ENCODE measurements around the gene TEX19. TPM values are rescaled to one million over a fixed set of nuclear protein-coding genes. Genes with fewer than 3 reads are reported as not detected.

The TEX19 gene
- total and polyA plus RNA-seq, 8 donors: not detected

DNA sequence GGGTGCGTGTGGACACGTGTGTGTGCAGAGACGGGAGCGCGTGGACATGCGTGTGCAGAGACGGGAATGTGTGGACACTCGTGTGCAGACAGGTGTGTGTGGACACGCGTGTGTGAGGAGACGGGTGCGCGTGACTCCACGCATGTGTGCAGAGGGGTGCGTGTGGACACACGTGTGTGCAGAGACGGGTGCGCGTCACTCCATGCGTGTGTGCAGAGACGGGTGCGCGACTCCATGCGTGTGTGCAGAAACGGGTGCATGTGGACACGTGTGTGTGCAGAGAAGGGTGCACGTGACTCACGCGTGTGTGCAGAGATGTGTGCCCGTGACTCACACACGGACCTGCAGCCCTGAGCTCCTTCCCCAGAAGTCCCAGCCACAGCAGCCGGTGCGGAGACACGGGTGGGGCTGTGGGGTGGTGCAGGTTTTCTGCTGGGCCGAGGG, 39.4 kb upstream of the TEX19 start:
- FAIRE-seq (no peak), ATAC-seq (no peak), DNase-seq (peak in 1 of 6 donors; percentile 39)
- peaks cover 0 to 3% (median 0%) of the 10 kb centered on the region in 3 donors for H3K4me1 ChIP-seq
- TF ChIP-seq, protein P1, sequence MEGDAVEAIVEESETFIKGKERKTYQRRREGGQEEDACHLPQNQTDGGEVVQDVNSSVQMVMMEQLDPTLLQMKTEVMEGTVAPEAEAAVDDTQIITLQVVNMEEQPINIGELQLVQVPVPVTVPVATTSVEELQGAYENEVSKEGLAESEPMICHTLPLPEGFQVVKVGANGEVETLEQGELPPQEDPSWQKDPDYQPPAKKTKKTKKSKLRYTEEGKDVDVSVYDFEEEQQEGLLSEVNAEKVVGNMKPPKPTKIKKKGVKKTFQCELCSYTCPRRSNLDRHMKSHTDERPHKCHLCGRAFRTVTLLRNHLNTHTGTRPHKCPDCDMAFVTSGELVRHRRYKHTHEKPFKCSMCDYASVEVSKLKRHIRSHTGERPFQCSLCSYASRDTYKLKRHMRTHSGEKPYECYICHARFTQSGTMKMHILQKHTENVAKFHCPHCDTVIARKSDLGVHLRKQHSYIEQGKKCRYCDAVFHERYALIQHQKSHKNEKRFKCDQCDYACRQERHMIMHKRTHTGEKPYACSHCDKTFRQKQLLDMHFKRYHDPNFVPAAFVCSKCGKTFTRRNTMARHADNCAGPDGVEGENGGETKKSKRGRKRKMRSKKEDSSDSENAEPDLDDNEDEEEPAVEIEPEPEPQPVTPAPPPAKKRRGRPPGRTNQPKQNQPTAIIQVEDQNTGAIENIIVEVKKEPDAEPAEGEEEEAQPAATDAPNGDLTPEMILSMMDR (IDR thresholded peaks at IDR 0.05): no peak
- H3K27me3 ChIP-seq: no peaks in the 10 kb centered on the region
- intact Hi-C loops (cut with DNase I): loop anchor here (2.0 to 10.0 kb wide), 4 partner anchors 82 to 115 kb away; no protein-coding TSS in a partner anchor
- WGBS, 2 donors: 86 to 92% methylated on average over 35 of the region's 35 CpGs
- H3K9me3 ChIP-seq: no peaks in the 10 kb centered on the region
- no peaks in the 10 kb centered on the region for H3K36me3 ChIP-seq
- H3K27ac ChIP-seq: no peak overlapping the region
- no peak overlapping the region for H3K4me3 ChIP-seq

DNA sequence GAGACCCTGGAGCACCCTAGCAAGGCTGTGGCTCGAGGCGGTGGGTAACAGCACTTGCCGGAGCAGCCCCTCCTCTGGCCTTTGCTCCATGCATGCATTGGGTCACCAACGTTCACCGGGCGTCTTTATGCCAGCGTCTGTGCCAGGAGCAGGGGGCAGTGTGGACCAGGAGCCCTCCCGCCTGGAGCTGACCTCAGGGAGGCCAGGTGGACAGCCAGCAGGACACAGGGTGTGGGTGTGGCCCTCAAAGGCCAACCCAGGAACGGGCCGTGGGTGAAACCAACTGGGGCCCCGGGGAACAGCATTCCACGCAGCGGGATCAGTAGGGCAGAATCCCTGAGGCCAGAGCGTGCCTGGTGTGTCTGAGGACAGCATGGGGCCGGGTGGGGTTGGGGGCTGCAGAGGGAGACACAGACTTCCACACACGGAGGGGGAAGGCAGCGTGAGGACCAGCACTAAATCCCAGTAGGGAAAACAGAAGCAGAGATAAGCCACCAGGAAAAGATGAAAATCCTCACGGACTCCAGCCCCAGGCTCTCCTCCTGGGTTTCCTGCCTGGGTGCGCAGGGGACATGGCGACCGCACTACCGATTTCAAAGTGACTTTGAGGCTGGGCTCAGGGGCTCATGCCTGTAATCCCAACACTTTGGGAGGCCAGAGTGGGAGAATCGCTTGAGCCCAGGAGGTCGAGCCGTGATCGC, 38.8 kb upstream of the TEX19 start:
- Histone ChIP-seq H3K9me3 (no peaks in the 10 kb centered on the region), H3K36me3 (no peaks in the 10 kb centered on the region), H3K27ac (no peak overlapping the region), H3K4me3 (no peak overlapping the region), H3K4me1 (peaks cover 0 to 3% (median 0%) of the 10 kb centered on the region in 3 donors), H3K27me3 (no peaks in the 10 kb centered on the region)
- no peak for ATAC-seq
- no peak for FAIRE-seq
- TF ChIP-seq, protein P1 (IDR thresholded peaks at IDR 0.05): no peak
- peak in 1 of 6 donors; percentile 66 for DNase-seq
- intact Hi-C loops (cut with DNase I): loop anchor here (2.0 to 10.0 kb wide), 4 partner anchors 83 to 115 kb away; no protein-coding TSS in a partner anchor
- 60 to 77% methylated on average over 26 of the region's 26 CpGs for WGBS, 2 donors

- H3K9me3 ChIP-seq: no peaks in the 10 kb centered on the region
- 31 to 39% methylated on average over 60 to 65 of the region's 65 CpGs for WGBS, 2 donors
- no peaks in the 10 kb centered on the region for H3K27me3 ChIP-seq
- FAIRE-seq (no peak), ATAC-seq (peak; percentile 64 to 77 (median 73)), DNase-seq (peak in 4 of 6 donors; percentile 51 to 84 (median 72))
- H3K27ac ChIP-seq: no peak overlapping the region
- no peaks in the 10 kb centered on the region for H3K36me3 ChIP-seq
- intact Hi-C loops (cut with DNase I): loop anchor here (2.0 to 10.0 kb wide), 4 partner anchors 84 to 116 kb away; no protein-coding TSS in a partner anchor
- peaks cover 0 to 3% (median 0%) of the 10 kb centered on the region in 3 donors for H3K4me1 ChIP-seq
- TF ChIP-seq, protein P1 (IDR thresholded peaks at IDR 0.05): peak; percentile 82 to 92 (median 88)
- H3K4me3 ChIP-seq: no peak overlapping the region
These were observed 37.8 kb upstream of the TEX19 start for GRCh38 chr17:82320956-82321927.

- intact Hi-C loops (cut with DNase I): loop anchor here (2.0 to 10.0 kb wide), 4 partner anchors 85 to 117 kb away; no protein-coding TSS in a partner anchor
- WGBS, 2 donors: 41 to 53% methylated on average over 21 of the region's 21 CpGs
- peak in 2 of 4 donors; percentile 9 to 15 for ATAC-seq
- Histone ChIP-seq H3K36me3 (no peaks in the 10 kb centered on the region), H3K9me3 (no peaks in the 10 kb centered on the region), H3K27ac (no peak overlapping the region), H3K4me1 (peaks cover 0 to 3% (median 0%) of the 10 kb centered on the region in 3 donors), H3K27me3 (no peaks in the 10 kb centered on the region), H3K4me3 (no peak overlapping the region)
- TF ChIP-seq, protein P1 (IDR thresholded peaks at IDR 0.05): no peak
- FAIRE-seq: no peak
- DNase-seq: peak in 3 of 6 donors; percentile 40 to 68 (median 58)
These were observed 37.0 kb upstream of the TEX19 start for GRCh38 chr17:82321947-82322466.

All from pancreas (tissue), 10 donors.